ENCODE results near the gene DOCK10.

DNA sequence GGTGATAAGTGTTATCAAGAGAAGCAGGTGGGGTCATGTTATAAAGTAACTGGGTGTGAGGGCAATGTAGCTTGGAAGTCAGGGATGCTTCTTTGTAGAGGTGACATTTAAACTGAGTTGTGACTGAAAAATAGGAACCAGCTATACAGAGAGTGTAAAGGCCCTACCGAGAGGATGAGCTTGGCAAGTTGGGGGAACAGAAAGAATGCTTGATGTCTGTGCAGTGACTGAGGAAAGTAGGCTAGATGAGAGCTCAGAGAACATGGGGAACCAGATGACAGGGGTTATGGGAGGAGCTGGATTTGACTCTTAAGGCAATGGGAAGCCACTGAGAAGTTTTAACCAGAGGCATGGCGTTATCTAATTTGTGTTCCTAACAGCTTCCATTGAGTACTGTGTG, 115.3 kb downstream of the DOCK10 start:
- TF ChIP-seq POLR2A (IDR thresholded peaks at IDR 0.05) = no peak
- TF ChIP-seq, protein P1, sequence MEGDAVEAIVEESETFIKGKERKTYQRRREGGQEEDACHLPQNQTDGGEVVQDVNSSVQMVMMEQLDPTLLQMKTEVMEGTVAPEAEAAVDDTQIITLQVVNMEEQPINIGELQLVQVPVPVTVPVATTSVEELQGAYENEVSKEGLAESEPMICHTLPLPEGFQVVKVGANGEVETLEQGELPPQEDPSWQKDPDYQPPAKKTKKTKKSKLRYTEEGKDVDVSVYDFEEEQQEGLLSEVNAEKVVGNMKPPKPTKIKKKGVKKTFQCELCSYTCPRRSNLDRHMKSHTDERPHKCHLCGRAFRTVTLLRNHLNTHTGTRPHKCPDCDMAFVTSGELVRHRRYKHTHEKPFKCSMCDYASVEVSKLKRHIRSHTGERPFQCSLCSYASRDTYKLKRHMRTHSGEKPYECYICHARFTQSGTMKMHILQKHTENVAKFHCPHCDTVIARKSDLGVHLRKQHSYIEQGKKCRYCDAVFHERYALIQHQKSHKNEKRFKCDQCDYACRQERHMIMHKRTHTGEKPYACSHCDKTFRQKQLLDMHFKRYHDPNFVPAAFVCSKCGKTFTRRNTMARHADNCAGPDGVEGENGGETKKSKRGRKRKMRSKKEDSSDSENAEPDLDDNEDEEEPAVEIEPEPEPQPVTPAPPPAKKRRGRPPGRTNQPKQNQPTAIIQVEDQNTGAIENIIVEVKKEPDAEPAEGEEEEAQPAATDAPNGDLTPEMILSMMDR (IDR thresholded peaks at IDR 0.05) = no peak
